ENCODE measurements around the gene RNFT2.
"Not testable (repeated sequence)": the region's sequence is repeated elsewhere in the genome, so short reads cannot be mapped to it uniquely, and the experiment has no call there.

The RNFT2 gene

DNA sequence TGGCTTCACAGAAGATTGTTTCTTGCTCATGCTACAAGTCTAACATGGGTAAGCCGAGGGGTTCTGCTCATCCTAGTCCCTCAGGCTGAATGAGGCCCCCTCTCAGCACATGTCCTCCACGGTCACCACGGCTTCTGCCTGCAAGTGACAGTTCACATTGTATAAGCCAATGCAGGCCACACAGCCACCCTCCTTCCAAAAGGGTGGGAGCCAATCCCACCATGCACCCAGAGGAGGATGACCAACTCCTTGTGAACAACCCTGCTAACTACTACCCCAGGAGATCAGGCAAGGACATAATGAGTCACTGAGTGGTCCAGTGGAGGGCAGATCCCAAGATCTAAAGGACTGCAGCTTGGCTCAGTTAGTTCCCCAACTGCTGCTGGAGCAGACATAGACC lies 6.3 kb upstream of the RNFT2 start:
- DNase-seq (ENCODE audit: low read depth): no peak
- H3K4me3 ChIP-seq (ENCODE audit: low read length): no peak overlapping the region
- TF ChIP-seq, protein P1, sequence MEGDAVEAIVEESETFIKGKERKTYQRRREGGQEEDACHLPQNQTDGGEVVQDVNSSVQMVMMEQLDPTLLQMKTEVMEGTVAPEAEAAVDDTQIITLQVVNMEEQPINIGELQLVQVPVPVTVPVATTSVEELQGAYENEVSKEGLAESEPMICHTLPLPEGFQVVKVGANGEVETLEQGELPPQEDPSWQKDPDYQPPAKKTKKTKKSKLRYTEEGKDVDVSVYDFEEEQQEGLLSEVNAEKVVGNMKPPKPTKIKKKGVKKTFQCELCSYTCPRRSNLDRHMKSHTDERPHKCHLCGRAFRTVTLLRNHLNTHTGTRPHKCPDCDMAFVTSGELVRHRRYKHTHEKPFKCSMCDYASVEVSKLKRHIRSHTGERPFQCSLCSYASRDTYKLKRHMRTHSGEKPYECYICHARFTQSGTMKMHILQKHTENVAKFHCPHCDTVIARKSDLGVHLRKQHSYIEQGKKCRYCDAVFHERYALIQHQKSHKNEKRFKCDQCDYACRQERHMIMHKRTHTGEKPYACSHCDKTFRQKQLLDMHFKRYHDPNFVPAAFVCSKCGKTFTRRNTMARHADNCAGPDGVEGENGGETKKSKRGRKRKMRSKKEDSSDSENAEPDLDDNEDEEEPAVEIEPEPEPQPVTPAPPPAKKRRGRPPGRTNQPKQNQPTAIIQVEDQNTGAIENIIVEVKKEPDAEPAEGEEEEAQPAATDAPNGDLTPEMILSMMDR (conservative IDR thresholded peaks at IDR 0.05; ENCODE audit: low read depth, low read length): no peak

DNA sequence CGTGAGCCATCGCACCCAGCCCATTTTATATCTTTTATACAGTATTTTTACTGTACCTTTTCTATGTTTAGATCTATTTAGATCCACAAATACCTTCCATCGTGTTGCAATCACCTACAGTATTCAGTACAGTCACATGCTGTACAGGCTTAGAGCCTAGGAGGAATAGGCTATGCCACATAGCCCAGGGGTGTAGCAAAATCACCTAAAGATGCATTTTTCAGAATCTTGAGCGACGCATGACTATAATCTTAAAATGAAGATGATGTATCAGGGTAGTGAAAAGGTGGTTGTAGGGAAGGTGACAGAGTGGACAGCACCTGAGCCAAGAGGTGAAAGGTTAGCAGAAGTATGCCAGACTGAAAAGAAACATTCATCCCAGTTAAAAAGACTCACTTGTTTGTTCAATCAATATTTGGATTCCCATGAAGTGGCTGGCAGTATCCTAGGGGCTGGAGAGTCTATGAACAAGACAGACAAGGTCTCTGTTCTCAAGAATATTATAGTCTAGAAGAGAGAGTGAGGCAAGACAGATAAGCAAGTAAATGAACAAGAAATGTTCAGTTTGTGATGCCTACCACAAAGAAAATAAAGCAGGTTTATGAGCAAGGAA lies 3.9 kb upstream of the RNFT2 start:
- no peak overlapping the region for H3K4me3 ChIP-seq (ENCODE audit: low read length)
- DNase-seq (ENCODE audit: low read depth): no peak
- TF ChIP-seq, protein P1 (conservative IDR thresholded peaks at IDR 0.05; ENCODE audit: low read depth, low read length): no peak

DNA sequence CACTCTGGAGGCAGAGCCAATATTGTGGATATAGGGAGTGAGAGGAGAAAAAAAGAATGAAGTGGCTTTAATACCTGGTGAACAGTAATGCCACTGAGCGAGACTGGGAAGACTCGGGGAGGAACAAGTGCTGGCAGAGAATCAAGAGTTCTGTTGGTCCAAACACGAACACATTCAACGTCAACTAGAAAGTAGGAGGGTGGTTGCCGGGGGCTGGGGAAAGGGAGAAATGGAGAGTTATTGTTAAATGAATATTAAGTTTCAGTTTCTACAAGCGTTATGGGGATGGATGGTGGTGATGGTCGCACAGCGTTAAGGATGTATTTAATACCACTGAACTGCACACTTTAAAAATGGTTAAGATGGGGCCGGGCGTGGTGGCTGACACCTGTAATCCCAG lies 3.0 kb upstream of the RNFT2 start:
- no peak for DNase-seq (ENCODE audit: low read depth)
- H3K4me3 ChIP-seq (ENCODE audit: low read length): no peak overlapping the region
- TF ChIP-seq, protein P1 (conservative IDR thresholded peaks at IDR 0.05; ENCODE audit: low read depth, low read length): no peak

DNA sequence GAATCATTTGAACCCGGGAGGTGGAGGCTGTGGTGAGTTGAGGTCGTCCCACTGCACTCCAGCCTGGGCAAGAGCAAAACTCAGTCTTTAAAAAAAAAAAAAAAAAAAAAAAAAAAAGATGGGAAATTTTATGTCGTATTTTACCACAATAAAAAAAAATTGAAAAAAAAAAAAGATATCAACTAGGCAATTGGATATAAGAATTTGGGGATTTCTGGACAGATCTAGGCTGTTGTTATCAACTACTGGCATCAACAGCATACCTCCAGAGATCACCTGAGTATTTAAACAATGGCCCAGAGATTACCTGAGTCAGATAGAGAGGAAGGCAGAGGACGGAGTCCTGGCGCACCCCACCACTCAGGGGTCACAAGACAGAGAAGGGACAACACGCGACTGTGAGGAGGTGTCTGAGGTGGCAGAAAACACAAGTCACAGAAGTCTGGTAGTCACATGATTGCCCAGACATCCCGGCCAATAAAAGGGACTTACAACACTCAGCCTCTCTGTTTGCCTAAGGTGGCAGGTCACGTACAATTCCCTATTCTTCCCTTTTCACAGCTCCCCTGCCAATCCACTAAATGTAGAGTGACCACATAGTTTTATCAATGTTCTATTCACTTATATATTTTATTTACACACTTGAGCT lies 2.0 kb upstream of the RNFT2 start:
- H3K4me3 ChIP-seq (ENCODE audit: low read length): peak overlapping the region; percentile 92
- no peak for DNase-seq (ENCODE audit: low read depth)
- TF ChIP-seq, protein P1 (conservative IDR thresholded peaks at IDR 0.05; ENCODE audit: low read depth, low read length): no peak

DNA sequence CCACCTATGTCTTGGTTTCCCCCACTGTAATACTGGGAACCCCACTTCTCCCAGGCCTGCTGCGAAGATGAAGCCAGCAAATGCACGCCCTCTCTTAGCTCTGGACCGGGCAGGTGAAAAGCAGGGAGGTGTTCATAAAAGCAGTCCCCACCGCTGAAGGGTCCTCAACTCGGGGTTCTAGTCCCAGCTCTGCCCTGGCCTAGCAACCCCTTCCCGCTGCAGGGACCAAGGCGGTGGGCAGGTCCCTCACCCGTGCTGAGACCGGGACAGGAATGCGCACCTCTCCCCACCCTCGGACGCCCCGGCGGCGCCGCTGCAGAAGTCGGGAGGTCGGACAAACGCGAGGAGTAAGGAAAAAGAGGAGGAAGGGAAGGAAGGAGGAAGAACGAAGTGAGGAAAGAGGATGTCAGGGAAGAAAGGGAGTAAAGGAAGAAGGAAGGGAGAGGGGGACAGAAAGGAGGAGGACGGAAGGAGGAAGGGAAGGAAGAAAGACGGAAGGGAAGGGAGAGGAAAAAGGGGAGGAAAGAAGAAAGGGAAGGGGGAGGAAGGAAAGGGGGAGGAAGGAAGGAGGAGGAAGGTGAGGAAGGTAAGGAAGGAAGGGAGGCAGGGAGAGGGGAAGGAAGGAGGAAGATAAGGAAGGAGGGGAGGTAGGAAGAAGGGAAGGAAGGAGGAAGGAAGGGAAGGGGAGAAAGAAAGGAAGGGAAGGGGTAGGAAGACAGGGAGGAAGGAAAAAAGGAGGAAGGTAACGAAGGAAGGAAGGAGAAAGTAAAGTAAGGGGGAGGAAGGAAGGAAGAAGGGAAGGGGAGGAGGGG lies 947 bp upstream of the RNFT2 start:
- DNase-seq (ENCODE audit: low read depth): no peak
- H3K4me3 ChIP-seq (ENCODE audit: low read length): peak overlapping the region; percentile 92
- TF ChIP-seq, protein P1 (conservative IDR thresholded peaks at IDR 0.05; ENCODE audit: low read depth, low read length): no peak

DNA sequence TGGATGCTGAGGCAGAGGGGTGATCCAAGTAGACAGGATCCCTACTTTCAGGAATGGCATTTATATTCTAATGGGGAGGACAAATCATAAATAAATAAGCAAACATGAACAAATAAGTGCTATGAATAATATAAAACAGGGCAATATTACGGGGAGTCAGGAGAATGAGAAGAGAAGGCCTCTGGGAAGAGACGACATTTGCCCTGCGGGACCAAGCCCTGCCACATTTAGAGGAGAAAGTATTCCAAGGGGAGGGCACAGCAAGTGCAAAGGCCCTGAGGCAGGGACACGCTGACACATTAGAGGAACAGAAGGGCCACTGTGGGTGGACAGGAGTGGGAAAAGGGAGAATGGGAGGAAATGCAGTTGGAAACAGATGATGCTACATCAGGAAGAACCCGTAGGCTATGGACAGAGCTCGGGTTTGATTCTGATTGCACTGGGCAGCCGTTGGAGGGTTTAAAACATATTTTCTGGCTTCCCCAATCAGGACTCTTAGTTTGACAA lies 1.3 kb downstream of the RNFT2 start:
- TF ChIP-seq, protein P1 (conservative IDR thresholded peaks at IDR 0.05; ENCODE audit: low read depth, low read length): no peak
- H3K4me3 ChIP-seq (ENCODE audit: low read length): no peak overlapping the region

DNA sequence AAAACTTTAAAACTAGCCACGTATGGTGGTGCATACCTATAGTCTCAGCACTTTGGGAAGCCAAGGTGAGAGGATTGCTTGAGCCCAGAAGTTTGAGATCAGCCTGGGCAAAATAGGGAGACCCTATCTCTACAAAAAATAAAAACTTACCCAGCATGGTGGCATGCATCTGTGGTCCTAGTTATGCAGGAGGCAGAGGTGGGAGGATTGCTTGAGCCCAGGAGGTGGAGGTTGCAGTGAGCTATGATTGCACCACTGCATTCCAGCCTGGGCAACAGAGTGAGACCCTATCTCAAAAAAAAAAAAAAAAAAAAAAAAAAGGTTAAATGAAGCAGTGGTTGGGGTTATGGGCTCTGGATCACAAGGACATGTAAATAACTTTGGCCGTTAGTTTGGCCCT lies 4.7 kb downstream of the RNFT2 start:
- not testable (repeated sequence) for DNase-seq (ENCODE audit: low read depth); H3K4me3 ChIP-seq (ENCODE audit: low read length)

More for the DNA sequence above, 1.3 kb downstream of the RNFT2 start:
- no peak for DNase-seq (ENCODE audit: low read depth)

Measured in retinal pigment epithelial cell (primary cell).